A549 (cell line): ENCODE data around the gene IMPA2.

Experiments used
- CBX8 ChIP-seq: fragments of 200-600 bp; sonication (generic); IDR thresholded peaks from 2 replicates; pipeline ENCODE4 v1.6.1; 2016
- CTCF ChIP-seq: fragments of >200 bp; sonication (Bioruptor Twin); formaldehyde crosslinking; IDR thresholded peaks from 3 replicates; pipeline ENCODE4 v1.5.1; 2016
- JUN ChIP-seq, 2 experiments: fragments of >200 bp; sonication (Bioruptor Twin); formaldehyde crosslinking; IDR thresholded peaks; 2 replicates in 1 of 2; 3 replicates in 1 of 2; pipeline ENCODE4 v1.6.1; 2016 to 2017
- MAX ChIP-seq: IDR thresholded peaks from 2 replicates; pipeline ENCODE4 v1.6.1; 2012
- MAZ ChIP-seq: fragments of 150-350 bp; IDR thresholded peaks from 2 replicates; pipeline ENCODE4 v1.6.1; 2014; ENCODE audit warnings: antibody characterized with exemption, low read depth, low read length, borderline replicate concordance
- SMC3 ChIP-seq: fragments of >200 bp; sonication (Bioruptor Twin); formaldehyde crosslinking; IDR thresholded peaks from 3 replicates; pipeline ENCODE4 v1.6.1; 2018; ENCODE audit warnings: inconsistent platforms

- no peak for TF ChIP-seq SMC3
- TF ChIP-seq CBX8 = no peak
- TF ChIP-seq CTCF = no peak
- TF ChIP-seq MAX = no peak
- TF ChIP-seq JUN (IDR thresholded peaks at IDR 0.05) = no peak
- TF ChIP-seq MAZ = no peak
Measured at GRCh38 chr18:12026562-12026961, 45.3 kb downstream of the IMPA2 start.
